G401 (cell line): ENCODE data around the gene NIN. TPM values are rescaled to one million over a fixed set of nuclear protein-coding genes. Genes with fewer than 3 reads are reported as not detected.

Experiments
- DNase-seq: peaks from one replicate; pipeline ENCODE4 v3.0.0-alpha.2; 2015; ENCODE audit warnings: low spot score
- in situ Hi-C: cut with HindIII; loops from 2 replicates; pipeline ENCODE4 v1.10.0; 2016; ENCODE audit warnings: low sequenced_read_pairs, mixed read lengths
- total RNA-seq: library from RNA; depleted of rRNA; stranded (reverse); fragments of >200 nt; shearing (Covaris generic); gene quantifications from 2 replicates; pipeline ENCODE4 v1.2.3, GENCODE V29; 2014; rRNA removed

The NIN gene
- total RNA-seq, 1 experiment from 2014 or later = 3.6 TPM

DNA sequence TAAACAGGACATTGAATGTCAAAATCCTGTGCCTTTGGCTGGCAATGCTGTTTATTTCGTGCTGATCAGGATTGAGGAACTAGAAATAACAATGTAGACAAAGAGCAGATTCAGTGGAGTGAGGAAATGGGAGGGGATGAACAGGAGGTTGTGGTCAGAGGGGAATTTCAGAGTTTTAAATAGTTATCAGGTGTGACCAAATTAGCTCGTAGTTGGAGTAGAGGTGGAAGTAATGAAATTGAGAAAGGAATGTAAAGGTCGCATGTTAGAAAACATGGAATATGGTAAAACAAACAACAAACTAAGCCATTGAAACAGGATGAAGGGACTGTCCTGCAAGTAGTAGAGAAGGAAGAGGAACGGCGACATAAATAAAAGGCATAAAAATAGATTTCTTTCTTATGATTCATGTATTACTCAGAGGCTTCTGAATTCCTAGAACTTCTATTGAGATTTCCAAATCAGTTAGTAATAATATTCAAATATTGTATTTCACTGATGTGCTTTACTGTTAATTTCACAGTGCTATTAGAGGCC, 153.4 kb downstream of the NIN start:
- in situ Hi-C loops = no loop called here
- DNase-seq = no peak

- in situ Hi-C loops = no loop called here
- no peak for DNase-seq
These were observed 154.0 kb downstream of the NIN start for GRCh38 chr14:50676814-50677516.

DNA sequence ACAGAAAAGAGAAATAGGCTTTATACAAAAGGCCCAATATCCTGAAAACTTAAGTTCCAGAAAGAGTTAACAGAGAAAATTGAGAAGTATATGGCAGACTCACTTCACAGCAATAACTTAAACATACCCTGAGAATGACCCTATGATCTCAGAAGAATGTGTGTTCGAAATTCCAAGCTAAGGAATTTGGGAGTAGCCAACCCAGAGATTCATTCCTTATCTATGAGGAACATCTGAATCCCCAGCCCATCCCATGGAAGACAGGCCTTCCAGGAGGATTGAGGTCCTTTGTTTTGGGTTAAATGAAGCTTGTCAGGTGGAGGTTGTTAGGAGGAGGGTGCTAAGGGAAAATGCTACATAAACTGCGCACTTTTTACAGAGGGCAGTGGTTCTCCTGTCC, 155.4 kb downstream of the NIN start:
- in situ Hi-C loops = no loop called here
- DNase-seq = no peak

DNA sequence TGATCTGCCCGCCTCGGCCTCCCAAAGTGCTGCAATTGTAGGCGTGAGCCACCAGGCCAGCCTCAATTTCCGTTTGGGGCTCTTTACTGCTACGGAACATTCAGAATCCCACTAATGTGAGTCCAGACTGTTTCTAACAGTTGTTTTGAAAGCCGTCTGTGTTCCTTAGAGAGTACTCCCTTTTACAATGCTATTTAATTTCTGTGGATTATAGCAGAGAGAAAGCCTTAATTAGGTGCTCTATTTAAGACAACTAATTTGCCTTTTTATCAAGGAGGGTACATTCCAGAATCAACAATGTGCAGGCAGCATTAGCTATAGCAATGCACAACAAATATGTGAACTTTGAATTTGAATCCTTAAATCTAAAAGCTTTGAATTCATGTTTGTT, 160.1 kb downstream of the NIN start:
- in situ Hi-C loops = no loop called here
- no peak for DNase-seq

DNA sequence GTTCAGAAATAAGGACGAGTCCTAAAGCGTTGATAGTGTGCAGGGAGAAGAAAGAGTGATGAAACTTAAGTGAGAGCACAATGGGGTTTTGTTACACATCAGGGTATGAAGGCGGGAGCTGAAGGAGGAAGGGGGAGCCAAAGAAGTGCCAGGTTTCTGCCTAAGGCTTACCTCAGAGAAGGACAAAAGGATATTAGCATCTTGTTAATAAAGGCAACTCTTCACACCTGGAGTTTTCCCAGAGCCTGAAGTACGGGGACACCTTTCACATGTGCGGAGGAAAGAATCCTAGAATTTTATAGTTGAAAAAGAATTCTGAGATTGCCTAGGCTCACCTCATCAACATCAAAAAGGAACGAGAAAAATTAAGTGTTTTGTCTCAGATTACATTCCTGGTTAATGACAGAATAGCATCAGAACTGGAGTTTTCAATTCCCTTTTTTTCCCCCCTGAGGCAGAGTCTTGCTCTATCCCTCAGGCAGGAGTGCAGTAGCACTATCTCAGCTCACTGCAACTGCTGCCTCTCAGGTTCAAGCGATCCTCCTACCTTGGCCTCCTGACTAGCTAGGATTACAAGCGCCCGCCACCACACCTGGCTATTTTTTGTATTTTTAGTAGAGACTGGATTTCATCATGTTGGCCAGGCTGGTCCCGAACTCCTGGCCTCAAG, 160.6 kb downstream of the NIN start:
- in situ Hi-C loops = no loop called here
- DNase-seq = no peak

Other genes starting within 250 kb of the NIN start
- 28.8 and 29.8 TPM in 2 replicates for gene SAV1, start 162.9 kb downstream of the NIN start, total RNA-seq
- gene ABHD12B, start 40.9 kb upstream of the NIN start, total RNA-seq = not detected in 2 replicates
- 0.68 and 1.4 TPM in 2 replicates for gene PYGL, start 113.3 kb upstream of the NIN start, total RNA-seq